ENCODE results near the gene UNC13D. TPM values are rescaled to one million over a fixed set of nuclear protein-coding genes. Genes with fewer than 3 reads are reported as not detected.

Gene UNC13D
- total and polyA plus RNA-seq, 9 of the 15 experiments (the other 6 are each of a cell fraction or from before 2014, with no cell fraction given) = 0.86 to 244 (median 69.2) TPM

DNA sequence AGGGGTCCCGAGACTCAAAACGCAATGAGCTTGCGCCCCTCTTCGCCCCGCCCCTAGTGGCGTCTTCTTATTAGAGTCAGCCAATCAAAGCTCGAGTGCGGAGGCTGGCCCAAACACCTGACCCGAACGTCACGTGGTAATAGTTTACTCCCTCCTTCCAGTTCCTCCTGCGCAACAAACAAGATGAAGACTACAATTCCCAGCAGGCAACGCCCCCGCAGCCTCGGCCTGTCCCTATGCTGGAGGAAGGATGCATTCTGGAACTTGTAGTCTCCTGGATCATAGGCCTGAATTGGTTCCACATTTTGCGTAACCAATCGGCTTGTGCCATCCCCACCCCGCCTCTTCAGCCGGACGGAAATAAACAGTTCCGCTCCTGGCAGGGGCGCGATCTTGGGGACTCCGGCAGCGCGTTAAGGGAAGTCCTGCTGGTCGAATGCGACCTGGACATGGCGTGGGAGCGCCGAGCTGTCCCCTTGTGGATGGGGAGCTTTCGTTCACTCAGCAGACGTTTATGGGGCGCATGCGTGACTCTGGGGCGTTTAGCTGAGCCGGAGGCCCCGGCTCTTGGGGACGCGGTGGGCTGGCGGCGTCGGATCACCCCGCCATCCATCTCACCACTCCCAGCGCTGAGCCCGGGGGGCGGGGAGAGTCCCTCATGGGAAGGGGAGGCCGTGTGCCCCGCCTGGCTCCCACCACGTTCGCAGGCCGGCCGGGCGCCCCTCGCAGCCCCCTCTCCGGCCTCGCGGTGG, 11.3 kb upstream of the UNC13D start, which contains the start of gene WBP2 (continued):
- peak; percentile 19 for TF ChIP-seq HMGN3 (IDR thresholded peaks at IDR 0.05; ENCODE audit: borderline replicate concordance, extremely low read depth, insufficient read length, low read depth, low read length)
- TF ChIP-seq, protein P1, sequence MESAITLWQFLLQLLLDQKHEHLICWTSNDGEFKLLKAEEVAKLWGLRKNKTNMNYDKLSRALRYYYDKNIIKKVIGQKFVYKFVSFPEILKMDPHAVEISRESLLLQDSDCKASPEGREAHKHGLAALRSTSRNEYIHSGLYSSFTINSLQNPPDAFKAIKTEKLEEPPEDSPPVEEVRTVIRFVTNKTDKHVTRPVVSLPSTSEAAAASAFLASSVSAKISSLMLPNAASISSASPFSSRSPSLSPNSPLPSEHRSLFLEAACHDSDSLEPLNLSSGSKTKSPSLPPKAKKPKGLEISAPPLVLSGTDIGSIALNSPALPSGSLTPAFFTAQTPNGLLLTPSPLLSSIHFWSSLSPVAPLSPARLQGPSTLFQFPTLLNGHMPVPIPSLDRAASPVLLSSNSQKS (CRISPR knock-in tag; IDR thresholded peaks at IDR 0.05) = no peak
- TF ChIP-seq CBX8 (IDR thresholded peaks at IDR 0.05; ENCODE audit: borderline replicate concordance, extremely low read depth, low read depth, low read length, poor library complexity, severe bottlenecking) = no peak
- TF ChIP-seq ZNF12 (CRISPR knock-in tag; IDR thresholded peaks at IDR 0.05) = no peak
- TF ChIP-seq FOXA3 (CRISPR knock-in tag; conservative IDR thresholded peaks at IDR 0.05 in 1 of 2, IDR thresholded peaks at IDR 0.05 in 1 of 2) = peak in 1 of 2 experiments; percentile 71; a peak in 2 of 4 replicates
- TF ChIP-seq BRF1 (IDR thresholded peaks at IDR 0.05; ENCODE audit: borderline replicate concordance, extremely low read depth, insufficient read length) = no peak
- TF ChIP-seq ZNF436 (CRISPR knock-in tag; IDR thresholded peaks at IDR 0.05) = no peak
- no peak for TF ChIP-seq ZNF431 (CRISPR knock-in tag; IDR thresholded peaks at IDR 0.05)
- TF ChIP-seq, protein P2, sequence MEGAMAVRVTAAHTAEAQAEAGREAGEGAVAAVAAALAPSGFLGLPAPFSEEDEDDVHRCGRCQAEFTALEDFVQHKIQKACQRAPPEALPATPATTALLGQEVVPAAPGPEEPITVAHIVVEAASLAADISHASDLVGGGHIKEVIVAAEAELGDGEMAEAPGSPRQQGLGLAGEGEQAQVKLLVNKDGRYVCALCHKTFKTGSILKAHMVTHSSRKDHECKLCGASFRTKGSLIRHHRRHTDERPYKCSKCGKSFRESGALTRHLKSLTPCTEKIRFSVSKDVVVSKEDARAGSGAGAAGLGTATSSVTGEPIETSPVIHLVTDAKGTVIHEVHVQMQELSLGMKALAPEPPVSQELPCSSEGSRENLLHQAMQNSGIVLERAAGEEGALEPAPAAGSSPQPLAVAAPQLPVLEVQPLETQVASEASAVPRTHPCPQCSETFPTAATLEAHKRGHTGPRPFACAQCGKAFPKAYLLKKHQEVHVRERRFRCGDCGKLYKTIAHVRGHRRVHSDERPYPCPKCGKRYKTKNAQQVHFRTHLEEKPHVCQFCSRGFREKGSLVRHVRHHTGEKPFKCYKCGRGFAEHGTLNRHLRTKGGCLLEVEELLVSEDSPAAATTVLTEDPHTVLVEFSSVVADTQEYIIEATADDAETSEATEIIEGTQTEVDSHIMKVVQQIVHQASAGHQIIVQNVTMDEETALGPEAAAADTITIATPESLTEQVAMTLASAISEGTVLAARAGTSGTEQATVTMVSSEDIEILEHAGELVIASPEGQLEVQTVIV (CRISPR knock-in tag; IDR thresholded peaks at IDR 0.05; ENCODE audit: borderline replicate concordance) = no peak
- TF ChIP-seq ZKSCAN3 (CRISPR knock-in tag; IDR thresholded peaks at IDR 0.05) = no peak
- no peak; the same call in 1 of the 2 replicates for TF ChIP-seq HDAC2 (IDR thresholded peaks at IDR 0.05)
- TF ChIP-seq, protein P3, sequence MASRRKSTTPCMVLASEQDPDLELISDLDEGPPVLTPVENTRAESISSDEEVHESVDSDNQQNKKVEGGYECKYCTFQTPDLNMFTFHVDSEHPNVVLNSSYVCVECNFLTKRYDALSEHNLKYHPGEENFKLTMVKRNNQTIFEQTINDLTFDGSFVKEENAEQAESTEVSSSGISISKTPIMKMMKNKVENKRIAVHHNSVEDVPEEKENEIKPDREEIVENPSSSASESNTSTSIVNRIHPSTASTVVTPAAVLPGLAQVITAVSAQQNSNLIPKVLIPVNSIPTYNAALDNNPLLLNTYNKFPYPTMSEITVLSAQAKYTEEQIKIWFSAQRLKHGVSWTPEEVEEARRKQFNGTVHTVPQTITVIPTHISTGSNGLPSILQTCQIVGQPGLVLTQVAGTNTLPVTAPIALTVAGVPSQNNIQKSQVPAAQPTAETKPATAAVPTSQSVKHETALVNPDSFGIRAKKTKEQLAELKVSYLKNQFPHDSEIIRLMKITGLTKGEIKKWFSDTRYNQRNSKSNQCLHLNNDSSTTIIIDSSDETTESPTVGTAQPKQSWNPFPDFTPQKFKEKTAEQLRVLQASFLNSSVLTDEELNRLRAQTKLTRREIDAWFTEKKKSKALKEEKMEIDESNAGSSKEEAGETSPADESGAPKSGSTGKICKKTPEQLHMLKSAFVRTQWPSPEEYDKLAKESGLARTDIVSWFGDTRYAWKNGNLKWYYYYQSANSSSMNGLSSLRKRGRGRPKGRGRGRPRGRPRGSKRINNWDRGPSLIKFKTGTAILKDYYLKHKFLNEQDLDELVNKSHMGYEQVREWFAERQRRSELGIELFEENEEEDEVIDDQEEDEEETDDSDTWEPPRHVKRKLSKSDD (conservative IDR thresholded peaks at IDR 0.05; ENCODE audit: low read length) = no peak
- peak; percentile 56; the same call in 1 of the 2 replicates for TF ChIP-seq DMBX1 (CRISPR knock-in tag; IDR thresholded peaks at IDR 0.05; ENCODE audit: borderline replicate concordance)
- no peak for TF ChIP-seq ETS2 (tag; IDR thresholded peaks at IDR 0.05; ENCODE audit: borderline replicate concordance, poor library complexity, severe bottlenecking)
- TF ChIP-seq PTRF (tag; IDR thresholded peaks at IDR 0.05) = no peak
